HG03521 (cell line): ENCODE measurements around the gene PPP1R3E.

Source experiments
- ATAC-seq: cut with Tn5 transposase; IDR thresholded peaks from one replicate; pipeline ENCODE4 v1.9.1; 2021; ENCODE audit warnings: mild to moderate bottlenecking, moderate library complexity; ENCODE audit not compliant: unreplicated experiment

PPP1R3E gene

DNA sequence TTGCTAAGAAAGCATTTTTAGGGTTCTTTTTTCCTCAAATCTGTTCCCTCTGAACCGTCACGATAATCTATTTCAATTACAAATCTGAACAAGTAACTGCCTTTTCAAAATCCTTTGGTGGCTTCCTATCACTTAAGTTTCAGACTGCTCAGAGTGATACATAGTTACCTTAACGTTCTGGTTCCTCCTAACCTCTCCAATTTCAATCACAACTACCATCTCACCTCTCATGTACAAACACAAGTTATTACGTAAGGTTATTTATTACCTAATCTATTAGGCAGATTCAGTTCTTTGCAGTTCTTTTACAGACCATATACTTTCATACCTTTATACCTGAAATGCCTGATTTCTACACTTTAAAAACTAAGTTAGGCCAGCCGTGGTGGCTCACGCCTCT, 52.8 kb downstream of the PPP1R3E start:
- ATAC-seq: no peak

DNA sequence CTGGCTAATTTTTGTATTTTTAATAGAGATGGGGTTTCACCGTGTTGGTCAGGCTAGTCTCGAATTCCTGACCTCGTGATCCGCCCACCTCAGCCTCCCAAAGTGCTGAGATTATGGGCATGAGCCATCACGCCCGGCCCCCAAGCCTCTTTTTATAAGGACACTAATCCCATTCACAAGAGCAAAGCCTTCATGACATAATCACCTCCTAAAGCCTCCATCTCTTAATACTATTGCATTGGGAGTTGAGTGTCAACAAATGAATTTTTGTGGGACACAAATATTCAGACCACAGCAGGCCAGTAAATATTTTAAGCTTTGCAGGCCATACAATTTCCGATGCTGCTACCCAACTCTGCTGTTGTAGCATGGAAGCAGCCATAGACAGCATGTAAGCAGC, 54.1 kb downstream of the PPP1R3E start:
- no peak for ATAC-seq
